HG03432 (cell line): ENCODE measurements around the gene JMJD6.
A peak's percentile ranks its signal among the peaks of the same experiment; 100 is the strongest.

ENCODE experiments used
- ATAC-seq: cut with Tn5 transposase; IDR thresholded peaks from one replicate; pipeline ENCODE4 v1.9.1; 2021; ENCODE audit warnings: mild to moderate bottlenecking, moderate library complexity; ENCODE audit not compliant: unreplicated experiment

JMJD6 gene

DNA sequence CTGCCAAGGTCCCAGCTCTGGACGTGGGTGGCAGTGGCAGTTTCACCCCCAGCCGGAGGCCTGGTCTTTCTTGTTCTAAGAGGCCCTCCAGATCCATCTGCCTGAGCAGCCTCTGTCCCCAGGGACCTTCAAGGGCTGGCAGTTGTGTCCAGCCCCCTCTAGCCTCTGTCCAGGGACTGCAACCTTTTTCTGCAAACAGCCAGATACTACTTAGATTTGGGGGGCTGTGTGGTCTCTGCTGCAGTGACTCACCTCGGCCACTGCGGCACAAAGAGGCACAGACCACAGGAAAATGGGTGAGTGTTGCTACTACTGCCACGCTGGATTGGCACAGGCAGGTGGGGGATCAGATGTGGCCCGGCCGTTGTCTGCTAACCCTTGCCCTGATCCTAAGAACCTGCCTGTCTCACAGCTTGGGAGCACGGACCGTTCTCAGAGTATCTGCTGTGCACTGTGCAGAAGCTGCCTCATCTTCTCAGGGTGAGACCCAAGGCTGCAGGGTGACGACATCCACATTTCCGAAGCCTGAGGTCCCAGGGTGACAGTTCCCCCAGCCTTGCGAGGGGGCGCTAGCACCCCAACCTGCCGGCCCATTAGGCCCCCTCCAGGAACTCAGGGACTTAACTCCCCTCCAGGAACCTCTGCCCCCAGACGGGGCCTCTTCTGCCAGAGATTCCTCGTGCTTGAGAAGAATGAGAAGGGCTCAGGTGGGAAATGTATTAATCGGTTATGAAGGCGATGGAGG is 43.2 kb downstream of the JMJD6 start:
- no peak for ATAC-seq

DNA sequence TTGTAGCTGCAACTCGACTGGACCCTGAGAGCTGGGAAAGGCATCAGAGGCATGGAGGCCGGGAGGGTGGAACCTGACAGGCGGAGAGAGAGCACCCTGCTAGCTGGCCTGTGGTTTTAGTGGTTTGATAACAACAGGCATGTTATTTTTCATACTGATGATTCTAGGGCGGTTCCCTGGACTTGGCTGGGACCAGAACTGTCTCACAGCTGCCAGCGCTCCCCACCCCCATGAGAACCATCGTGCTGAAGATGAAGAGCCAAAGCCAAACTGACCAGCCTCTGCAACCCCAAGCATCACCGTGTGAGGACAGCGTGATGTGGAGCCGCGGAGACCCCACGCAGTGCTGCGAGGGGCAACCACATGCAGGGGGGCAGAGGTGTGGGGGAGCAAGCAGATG is 44.1 kb downstream of the JMJD6 start:
- no peak for ATAC-seq

DNA sequence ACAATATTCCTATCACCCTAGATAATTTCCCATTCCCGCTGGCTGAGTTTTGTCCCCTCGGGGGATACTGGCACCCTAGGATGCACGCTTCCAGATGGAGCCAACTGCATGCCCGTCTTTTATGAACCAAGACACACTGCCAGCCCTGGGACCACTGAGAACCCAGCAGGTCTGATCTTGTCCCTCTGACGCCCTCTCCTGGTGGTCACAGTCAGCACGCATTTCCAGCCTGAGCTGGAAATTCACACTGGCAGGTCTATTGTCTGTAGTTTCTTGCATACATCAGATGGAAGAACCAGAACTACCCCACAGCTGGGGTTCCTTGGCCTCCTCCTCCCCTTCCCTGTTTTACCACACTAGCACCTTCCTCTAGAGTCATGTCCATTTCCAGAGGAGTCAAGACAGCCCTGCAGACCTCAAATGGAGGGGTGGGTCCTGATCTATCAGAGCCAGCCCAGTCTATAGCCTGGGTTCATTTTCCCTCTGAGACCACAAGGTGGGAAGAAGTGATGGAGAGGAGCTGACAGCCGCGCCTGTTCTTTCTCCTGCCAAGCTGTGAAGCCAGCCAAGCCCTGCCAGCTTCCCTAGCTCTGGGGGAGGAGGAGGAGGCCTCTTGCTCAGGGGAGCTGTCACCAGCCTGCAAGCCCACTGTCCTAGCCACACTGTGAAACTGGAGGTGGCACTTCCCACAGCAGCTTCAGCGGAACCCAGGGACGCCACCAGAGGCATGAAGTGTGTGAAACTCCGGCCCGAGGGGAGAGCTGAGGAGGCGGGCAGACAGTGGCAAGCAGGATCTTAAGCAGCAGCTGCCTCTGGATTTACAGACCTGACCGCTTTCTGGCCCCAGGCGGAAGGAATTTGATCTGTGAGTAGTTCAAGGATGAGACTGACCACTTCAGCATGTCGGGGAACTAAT is 44.9 kb downstream of the JMJD6 start:
- ATAC-seq: no peak

GRCh38 chr17:76679239-76679638 is 47.2 kb downstream of the JMJD6 start:
- no peak for ATAC-seq

- no peak for ATAC-seq
These were observed 48.1 kb downstream of the JMJD6 start for GRCh38 chr17:76678330-76678729.

- ATAC-seq: no peak
These were observed 49.0 kb downstream of the JMJD6 start for GRCh38 chr17:76677406-76677805.

GRCh38 chr17:76676629-76677028 is 49.8 kb downstream of the JMJD6 start:
- no peak for ATAC-seq

DNA sequence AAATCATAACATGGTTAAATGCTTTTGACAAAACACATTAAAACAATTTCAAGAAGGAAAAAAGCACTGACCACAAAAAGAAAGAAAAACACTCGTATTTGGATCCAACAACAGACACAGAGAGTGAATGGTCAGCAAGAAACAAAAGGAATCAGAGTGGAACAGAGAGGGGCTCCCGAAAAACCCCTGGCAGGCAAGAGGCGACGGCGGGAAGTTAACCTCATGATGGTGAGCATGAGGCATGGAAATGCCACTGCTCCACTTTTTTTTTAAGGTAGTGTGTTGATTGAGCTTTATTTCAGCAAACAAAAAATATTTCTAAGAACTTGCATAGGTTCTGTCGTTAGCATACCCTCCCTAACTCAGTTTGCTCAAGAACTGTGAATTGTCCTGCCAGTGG is 50.8 kb downstream of the JMJD6 start:
- ATAC-seq: no peak

- ATAC-seq: no peak
These were observed 51.8 kb downstream of the JMJD6 start for GRCh38 chr17:76674600-76674999.

GRCh38 chr17:76673729-76674128 is 52.7 kb downstream of the JMJD6 start:
- no peak for ATAC-seq

DNA sequence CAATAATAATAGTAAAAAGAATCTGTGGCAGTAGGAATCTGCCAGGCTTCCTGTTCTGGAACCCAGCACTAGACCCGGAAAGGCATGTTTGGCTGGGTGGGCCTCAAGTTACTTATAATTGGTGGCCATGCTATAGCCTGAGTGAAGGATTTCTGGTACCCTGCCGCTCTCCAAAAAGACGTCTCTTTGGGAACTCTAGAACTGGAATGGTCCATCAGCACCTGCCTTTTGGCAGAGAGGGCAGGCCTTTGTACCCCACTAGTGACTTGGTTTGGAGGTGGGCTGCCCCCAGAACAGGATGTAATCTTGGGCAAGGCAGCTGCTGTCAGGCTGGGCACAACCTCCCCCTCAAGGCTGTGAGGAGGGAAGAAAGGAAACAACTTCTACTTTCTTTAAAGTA is 53.5 kb downstream of the JMJD6 start:
- ATAC-seq: no peak

- ATAC-seq: no peak
These were observed 54.0 kb downstream of the JMJD6 start for GRCh38 chr17:76672270-76672851.

DNA sequence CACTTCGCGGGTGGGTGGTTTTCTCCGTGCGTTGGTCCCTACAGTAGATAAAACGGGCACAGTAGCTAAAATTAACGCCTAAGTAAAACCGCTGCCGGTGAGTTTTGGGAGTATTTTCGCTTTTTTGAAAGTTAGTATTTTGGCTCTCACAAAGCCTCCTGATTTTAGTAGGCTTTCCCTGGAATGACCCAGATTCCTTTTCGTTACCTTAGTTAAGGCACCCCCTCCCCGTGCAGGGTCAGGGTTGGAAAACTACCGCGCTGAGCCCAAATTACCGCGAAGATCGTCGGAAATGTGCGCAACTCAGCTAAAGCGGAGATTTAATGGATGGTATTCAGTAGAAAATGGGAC is 54.5 kb downstream of the JMJD6 start:
- ATAC-seq: no peak

GRCh38 chr17:76671123-76671911 is 55.1 kb downstream of the JMJD6 start:
- ATAC-seq: peak; percentile 97

DNA sequence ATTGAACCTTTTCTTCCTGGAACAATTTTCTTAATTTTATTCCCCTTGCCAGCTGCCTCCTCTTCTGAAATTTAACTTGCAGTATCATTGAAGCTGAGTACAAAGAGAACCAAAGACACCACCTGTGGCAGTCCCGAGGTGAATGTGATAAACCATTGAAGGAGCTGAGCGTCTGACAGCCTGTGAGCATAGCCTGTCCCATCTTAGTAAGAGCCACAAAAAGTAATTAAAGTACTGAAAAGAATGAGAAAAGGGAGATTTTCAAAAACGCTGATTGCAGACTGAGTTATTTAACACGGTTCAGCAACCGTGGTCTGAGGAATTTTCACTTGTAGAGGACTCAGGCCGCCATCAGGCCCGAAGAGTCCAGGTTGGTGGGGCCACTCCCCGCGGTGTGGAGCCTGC is 55.7 kb downstream of the JMJD6 start:
- ATAC-seq: no peak

DNA sequence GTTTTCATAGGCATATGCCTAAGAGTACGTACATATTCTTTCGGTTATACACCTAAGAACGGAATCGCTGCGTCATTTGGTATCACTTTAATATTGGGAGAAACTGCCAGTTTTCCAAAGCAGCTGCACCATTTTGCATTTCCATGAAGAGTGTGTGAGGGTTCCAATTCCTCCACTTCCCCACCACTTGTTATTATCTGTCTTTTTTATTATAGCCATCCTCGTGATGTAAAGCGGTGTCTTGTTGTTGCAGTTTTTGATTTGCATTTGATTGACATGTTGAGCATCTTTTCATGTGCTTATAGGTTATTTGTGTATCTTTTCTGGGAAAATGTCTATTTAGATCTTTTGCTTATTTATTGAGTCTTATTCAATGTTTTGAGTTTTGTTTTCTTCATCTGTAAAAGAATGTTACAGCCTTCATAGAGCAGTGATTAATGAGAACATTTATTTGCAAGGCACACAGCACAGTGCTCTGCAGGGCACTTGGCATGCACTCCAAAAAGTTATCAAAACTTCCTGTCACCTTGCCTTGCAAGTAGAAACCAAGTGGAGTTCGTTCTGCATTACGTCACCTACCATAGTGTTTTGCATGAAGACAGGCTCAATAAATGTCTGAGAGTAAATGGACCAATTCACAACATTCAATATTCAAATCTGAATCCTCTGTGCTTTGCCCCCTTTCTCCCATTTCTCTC is 56.2 kb downstream of the JMJD6 start:
- no peak for ATAC-seq
